HCT116 (cell line): ENCODE results near the gene ADH6. TPM values are rescaled to one million over a fixed set of nuclear protein-coding genes. Genes with fewer than 3 reads are reported as not detected.

ENCODE experiments used
- ATAC-seq: fragments of 200-7000 bp; cut with Tn5 transposase; 2 replicates; pipeline ENCODE4 v1.9.1; 2020; ENCODE audit warnings: mild to moderate bottlenecking, moderate library complexity
- BruUV-seq: library from RNA; stranded (reverse); fragments of 400-500 nt; replicated peaks from 2 replicates; lab custom pipeline; 2021; lab: Mats Ljungman, UMichigan
- CTCF ChIA-PET: fragments of 300-600 bp; sonication (Branson Sonifier 250); formaldehyde crosslinking; loops from one replicate; lab custom pipeline; 2021; ENCODE audit warnings: antibody characterized with exemption; lab: Charles Lee
- POLR2A ChIA-PET: fragments of 300-600, 350-600 bp; sonication (Branson Sonifier 250); formaldehyde crosslinking; loops from one replicate; lab custom pipeline; 2021; ENCODE audit warnings: antibody characterized with exemption; lab: Charles Lee
- RAD21 ChIA-PET, 2 experiments: fragments of 300-600 bp; sonication (Branson Sonifier 250); formaldehyde crosslinking; loops; one replicate each; lab custom pipeline; 2023; ENCODE audit warnings: low total read pairs in 2 of 2; ENCODE audit not compliant: uncharacterized antibody in 2 of 2, unreplicated experiment in 2 of 2, low non-redundant PET in 1 of 2; lab: Charles Lee
- DNase-seq: peaks from one replicate; pipeline ENCODE4 v3.0.0-alpha.2; 2010; ENCODE audit warnings: low read depth, low spot score
- H2AFZ ChIP-seq: fragments of 200-600 bp; shearing (Covaris generic), sonication (generic); 2 replicates; pipeline ENCODE4 v1.6.1; 2017; ENCODE audit warnings: low read depth, mixed run types, mixed read lengths, antibody characterized with exemption, low read length; ENCODE audit not compliant: poor library complexity, severe bottlenecking
- H3K27ac ChIP-seq: 2 replicates; pipeline ENCODE4 v1.5.1; 2012; ENCODE audit warnings: low read depth, low read length
- H3K27me3 ChIP-seq: fragments of 200-600 bp; sonication (generic); 2 replicates; pipeline ENCODE4 v1.6.1; 2016; ENCODE audit warnings: mixed run types, low read length, mixed read lengths; ENCODE audit not compliant: insufficient read depth
- H3K36me3 ChIP-seq, 2 experiments: fragments of 200-500 bp in 1 of 2; fragments of 200-600 bp in 1 of 2; sonication (Bioruptor generic) in 1 of 2; sonication (generic) in 1 of 2; 2 replicates each; pipeline versions ENCODE4 v1.5.1 to v1.6.1; 2014 to 2016; ENCODE audit warnings: low read length in 2 of 2, inconsistent platforms in 1 of 2, mixed read lengths in 1 of 2, mixed run types in 1 of 2; ENCODE audit not compliant: insufficient read depth in 2 of 2, control insufficient read depth in 1 of 2
- H3K4me1 ChIP-seq, 2 experiments: fragments of 200-600 bp in 1 of 2; sonication (generic) in 1 of 2; 2 replicates each; pipeline versions ENCODE4 v1.5.1 to v1.6.1; 2012 to 2017; ENCODE audit warnings: low read length in 2 of 2, inconsistent platforms in 1 of 2, mild to moderate bottlenecking in 1 of 2, mixed read lengths in 1 of 2, mixed run types in 1 of 2, moderate library complexity in 1 of 2; ENCODE audit not compliant: insufficient read depth in 2 of 2, control insufficient read depth in 1 of 2
- H3K4me2 ChIP-seq: fragments of 200-600 bp; sonication (generic); 2 replicates; pipeline ENCODE4 v1.6.1; 2017; ENCODE audit warnings: mixed run types, low read length, mixed read lengths
- H3K4me3 ChIP-seq, 2 experiments: fragments of 200-600 bp in 1 of 2; sonication (generic) in 1 of 2; replicated peaks in 1 of 2; 2 replicates each; pipeline ENCODE4 v1.5.1; 2011 to 2016; ENCODE audit warnings: low read length in 2 of 2, control low read depth in 1 of 2, low read depth in 1 of 2, mild to moderate bottlenecking in 1 of 2, mixed read lengths in 1 of 2, mixed run types in 1 of 2
- H3K79me2 ChIP-seq: fragments of 200-600 bp; sonication (generic); 2 replicates; pipeline ENCODE4 v1.6.1; 2017; ENCODE audit warnings: mild to moderate bottlenecking, mixed run types, low read length, moderate library complexity, mixed read lengths; ENCODE audit not compliant: insufficient read depth
- H3K9ac ChIP-seq: fragments of 200-600 bp; sonication (generic); 2 replicates; pipeline ENCODE4 v1.6.1; 2016; ENCODE audit warnings: low read length, mixed read lengths
- H3K9me2 ChIP-seq: fragments of 200-600 bp; sonication (generic), shearing (Covaris generic); 2 replicates; pipeline ENCODE4 v1.6.1; 2017; ENCODE audit warnings: mixed run types, mild to moderate bottlenecking, moderate library complexity; ENCODE audit not compliant: insufficient read depth
- H3K9me3 ChIP-seq, 2 experiments: fragments of 200-500 bp in 1 of 2; fragments of 200-600 bp in 1 of 2; sonication (Bioruptor generic) in 1 of 2; sonication (generic) in 1 of 2; 2 replicates each; pipeline ENCODE4 v1.6.1; 2014 to 2017; ENCODE audit warnings: low read length in 2 of 2, mixed read lengths in 2 of 2, inconsistent platforms in 1 of 2, low read depth in 1 of 2, mild to moderate bottlenecking in 1 of 2, mixed run types in 1 of 2, moderate library complexity in 1 of 2; ENCODE audit not compliant: control insufficient read depth in 1 of 2, insufficient read depth in 1 of 2
- H4K20me1 ChIP-seq: fragments of 200-600 bp; sonication (generic), shearing (Covaris generic); 2 replicates; pipeline ENCODE4 v1.6.1; 2017; ENCODE audit warnings: mixed run types, mild to moderate bottlenecking, moderate library complexity; ENCODE audit not compliant: insufficient read depth
- CBX3 ChIP-seq: IDR thresholded peaks from 2 replicates; pipeline ENCODE4 v1.6.1; 2012; ENCODE audit warnings: low read depth
- CEBPB ChIP-seq: IDR thresholded peaks from 2 replicates; pipeline ENCODE4 v1.6.1; 2012; ENCODE audit warnings: low read depth
- EGR1 ChIP-seq: IDR thresholded peaks from 2 replicates; pipeline ENCODE4 v1.6.1; 2012; ENCODE audit warnings: low read depth
- ELF1 ChIP-seq: IDR thresholded peaks from 2 replicates; pipeline ENCODE4 v1.6.1; 2012; ENCODE audit warnings: low read depth, borderline replicate concordance
- EZH2phosphoT487 ChIP-seq: fragments of 200-600 bp; IDR thresholded peaks from 2 replicates; pipeline ENCODE4 v1.6.1; 2018; ENCODE audit warnings: antibody characterized with exemption, borderline replicate concordance
- FOSL1 ChIP-seq: IDR thresholded peaks from 2 replicates; pipeline ENCODE4 v1.6.1; 2012; ENCODE audit warnings: low read depth
- POLR2A ChIP-seq: IDR thresholded peaks from 2 replicates; pipeline ENCODE4 v1.7.0; 2011; ENCODE audit warnings: borderline replicate concordance; ENCODE audit not compliant: insufficient read depth, insufficient read length; ENCODE audit errors: extremely low read depth
- POLR2AphosphoS5 ChIP-seq: IDR thresholded peaks from 2 replicates; pipeline ENCODE4 v1.6.1; 2011; ENCODE audit warnings: mild to moderate bottlenecking, low read depth, low read length, moderate library complexity
- RAD21 ChIP-seq: IDR thresholded peaks from 2 replicates; pipeline ENCODE4 v1.6.1; 2012; ENCODE audit warnings: low read depth, mild to moderate bottlenecking
- SIN3A ChIP-seq: IDR thresholded peaks from 2 replicates; pipeline ENCODE4 v1.6.1; 2012; ENCODE audit warnings: low read depth
- SRF ChIP-seq: IDR thresholded peaks from 2 replicates; pipeline ENCODE4 v1.6.1; 2012; ENCODE audit warnings: low read depth
- TCF7L2 ChIP-seq: IDR thresholded peaks from 2 replicates; pipeline ENCODE4 v1.7.0; 2011; ENCODE audit warnings: borderline replicate concordance, inconsistent platforms; ENCODE audit not compliant: insufficient read depth, insufficient read length; ENCODE audit errors: extremely low read depth
- ZNF274 ChIP-seq: fragments of 200-500 bp; sonication (Bioruptor generic); IDR thresholded peaks from 2 replicates; pipeline ENCODE4 v1.6.1; 2014; ENCODE audit warnings: mild to moderate bottlenecking, low read depth, low read length, inconsistent platforms
- intact Hi-C: fragments of 100-400 bp; cut with micrococcal nuclease; formaldehyde crosslinking; loops from 2 replicates; pipeline ENCODE4 v1.10.0; 2022
- total RNA-seq: library from RNA; stranded (reverse); gene quantifications from one replicate; pipeline ENCODE4 v1.2.1, GENCODE V29; 2021; ENCODE audit not compliant: unreplicated experiment
- TF ChIP-seq, protein P1 (sequence below): IDR thresholded peaks from 2 replicates; pipeline ENCODE4 v1.6.1; 2012
- TF ChIP-seq, protein P2 (sequence below): IDR thresholded peaks from 2 replicates; pipeline ENCODE4 v1.6.1; 2012
- TF ChIP-seq, protein P3 (sequence below): IDR thresholded peaks from 2 replicates; pipeline ENCODE4 v1.6.1; 2011; ENCODE audit warnings: mild to moderate bottlenecking, low read length, moderate library complexity; ENCODE audit not compliant: insufficient replicate concordance; ENCODE audit errors: extremely low read depth
- TF ChIP-seq, protein P4 (sequence below), 3 experiments: fragments of 200-600 bp in 1 of 3; sonication (generic) in 1 of 3; IDR thresholded peaks in 2 of 3; conservative IDR thresholded peaks in 1 of 3; 2 replicates each; pipeline ENCODE4 v1.5.1; 2012 to 2017; ENCODE audit warnings: low read depth in 2 of 3, low read length in 2 of 3, antibody characterized with exemption in 1 of 3, borderline replicate concordance in 1 of 3, control low read depth in 1 of 3, mild to moderate bottlenecking in 1 of 3, mixed read lengths in 1 of 3, mixed run types in 1 of 3, moderate library complexity in 1 of 3; ENCODE audit not compliant: insufficient read depth in 1 of 3

Gene ADH6
- total RNA-seq, 1 experiment from 2014 or later: not detected

DNA sequence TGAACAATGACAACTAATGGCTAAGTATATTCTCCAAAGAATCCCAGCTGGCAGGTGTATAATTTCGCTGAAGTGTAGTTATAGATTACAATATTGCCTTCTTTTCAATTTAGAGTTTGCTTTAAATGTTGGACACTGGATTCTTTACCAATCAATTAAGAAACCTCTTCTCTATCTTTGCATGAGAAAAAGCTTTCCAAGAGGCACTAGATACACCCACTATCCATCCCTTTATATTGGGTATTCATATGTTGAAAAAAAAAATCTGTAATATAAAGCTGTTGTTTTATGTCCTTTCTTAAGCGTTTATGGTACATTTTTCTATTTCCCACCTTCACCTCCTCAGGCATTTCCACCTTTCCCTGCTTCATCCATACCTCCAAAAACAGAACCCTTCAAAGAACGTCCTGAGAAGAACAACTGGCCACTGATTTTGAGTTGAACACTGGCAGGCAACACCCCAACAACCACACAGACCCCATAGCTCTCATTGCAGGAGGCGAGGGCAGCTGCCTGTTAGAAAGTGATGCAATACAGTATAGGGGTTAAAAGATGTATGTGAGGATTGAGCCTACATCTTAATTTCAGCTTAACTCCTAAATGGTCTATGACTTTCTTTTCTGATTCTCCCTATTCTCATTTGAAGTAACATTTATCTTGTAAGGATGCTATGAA lies 11.8 kb downstream of the ADH6 start (continued):
- TF ChIP-seq EGR1 (no peak), FOSL1 (no peak), ELF1 (no peak), SRF (no peak), ZNF274 (no peak), TCF7L2 (no peak), CBX3 (no peak), SIN3A (no peak)

DNA sequence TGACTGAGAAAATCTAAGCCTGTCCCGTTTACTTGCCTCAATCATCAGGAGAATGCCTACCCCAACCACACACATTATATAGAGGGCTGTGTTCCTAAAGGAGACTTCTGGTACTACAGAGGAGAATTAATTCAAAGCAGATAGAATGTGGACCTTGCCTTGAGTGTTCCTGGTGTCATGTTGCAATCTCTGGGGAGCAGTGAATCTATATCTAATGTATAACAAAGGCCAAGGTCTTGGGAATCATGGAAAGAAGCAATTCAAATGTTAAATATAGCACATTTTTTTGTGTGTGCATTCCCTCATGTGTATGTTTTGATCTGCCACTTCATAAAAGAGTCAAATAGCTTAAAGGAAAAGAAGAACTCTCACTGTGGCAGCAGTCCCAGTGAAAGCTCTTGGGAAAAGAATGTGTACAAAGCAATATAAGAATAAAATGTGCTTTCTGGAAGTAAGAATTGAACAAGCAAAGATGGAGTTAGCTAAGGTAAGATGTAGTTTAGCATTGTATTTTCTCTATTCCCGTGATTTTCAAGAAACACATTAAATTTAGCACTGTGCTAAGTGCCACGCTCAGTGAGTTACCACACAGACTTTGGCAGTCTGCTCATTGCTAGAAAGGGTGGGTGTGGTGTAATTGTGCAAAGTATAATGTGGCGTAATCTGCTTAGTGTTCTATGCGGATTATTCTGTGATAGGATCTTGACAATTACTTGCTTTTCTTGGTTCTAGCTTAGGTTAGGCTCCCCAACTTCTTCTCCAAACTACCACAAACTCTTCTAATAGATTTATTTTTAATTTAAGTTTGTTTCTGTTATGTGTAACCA lies 13.7 kb downstream of the ADH6 start:
- H3K27ac ChIP-seq: no peak overlapping the region
- RAD21 ChIA-PET: no interaction called here
- POLR2A ChIA-PET: no interaction called here
- H3K9me2 ChIP-seq: no peaks in the 10 kb centered on the region
- no TSS peak for BruUV-seq
- intact Hi-C loops: no loop called here
- ATAC-seq (peak; percentile 64; the same call in 1 of the 2 replicates), DNase-seq (no peak)
- H3K79me2 ChIP-seq: no peaks in the 10 kb centered on the region
- H3K9ac ChIP-seq: no peak overlapping the region
- H3K4me3 ChIP-seq: no peak overlapping the region
- no peaks in the 10 kb centered on the region for H3K9me3 ChIP-seq
- CTCF ChIA-PET: no interaction called here
- H2AFZ ChIP-seq: no peak overlapping the region
- no peak overlapping the region for H3K4me2 ChIP-seq
- no peaks in the 10 kb centered on the region for H3K27me3 ChIP-seq
- no peaks in the 10 kb centered on the region for H3K4me1 ChIP-seq
- H4K20me1 ChIP-seq: no peaks in the 10 kb centered on the region
- TF ChIP-seq POLR2A (no peak), EGR1 (no peak), TCF7L2 (no peak), SIN3A (no peak), ZNF274 (no peak), RAD21 (no peak), EZH2phosphoT487 (no peak), POLR2AphosphoS5 (no peak), CEBPB (no peak), SRF (no peak), ELF1 (no peak), CBX3 (no peak)
- TF ChIP-seq, protein P1, sequence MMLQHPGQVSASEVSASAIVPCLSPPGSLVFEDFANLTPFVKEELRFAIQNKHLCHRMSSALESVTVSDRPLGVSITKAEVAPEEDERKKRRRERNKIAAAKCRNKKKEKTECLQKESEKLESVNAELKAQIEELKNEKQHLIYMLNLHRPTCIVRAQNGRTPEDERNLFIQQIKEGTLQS: no peak
- TF ChIP-seq, protein P2, sequence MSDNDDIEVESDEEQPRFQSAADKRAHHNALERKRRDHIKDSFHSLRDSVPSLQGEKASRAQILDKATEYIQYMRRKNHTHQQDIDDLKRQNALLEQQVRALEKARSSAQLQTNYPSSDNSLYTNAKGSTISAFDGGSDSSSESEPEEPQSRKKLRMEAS: no peak
- TF ChIP-seq, protein P3, sequence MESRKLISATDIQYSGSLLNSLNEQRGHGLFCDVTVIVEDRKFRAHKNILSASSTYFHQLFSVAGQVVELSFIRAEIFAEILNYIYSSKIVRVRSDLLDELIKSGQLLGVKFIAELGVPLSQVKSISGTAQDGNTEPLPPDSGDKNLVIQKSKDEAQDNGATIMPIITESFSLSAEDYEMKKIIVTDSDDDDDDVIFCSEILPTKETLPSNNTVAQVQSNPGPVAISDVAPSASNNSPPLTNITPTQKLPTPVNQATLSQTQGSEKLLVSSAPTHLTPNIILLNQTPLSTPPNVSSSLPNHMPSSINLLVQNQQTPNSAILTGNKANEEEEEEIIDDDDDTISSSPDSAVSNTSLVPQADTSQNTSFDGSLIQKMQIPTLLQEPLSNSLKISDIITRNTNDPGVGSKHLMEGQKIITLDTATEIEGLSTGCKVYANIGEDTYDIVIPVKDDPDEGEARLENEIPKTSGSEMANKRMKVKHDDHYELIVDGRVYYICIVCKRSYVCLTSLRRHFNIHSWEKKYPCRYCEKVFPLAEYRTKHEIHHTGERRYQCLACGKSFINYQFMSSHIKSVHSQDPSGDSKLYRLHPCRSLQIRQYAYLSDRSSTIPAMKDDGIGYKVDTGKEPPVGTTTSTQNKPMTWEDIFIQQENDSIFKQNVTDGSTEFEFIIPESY: no peak
- TF ChIP-seq, protein P4, sequence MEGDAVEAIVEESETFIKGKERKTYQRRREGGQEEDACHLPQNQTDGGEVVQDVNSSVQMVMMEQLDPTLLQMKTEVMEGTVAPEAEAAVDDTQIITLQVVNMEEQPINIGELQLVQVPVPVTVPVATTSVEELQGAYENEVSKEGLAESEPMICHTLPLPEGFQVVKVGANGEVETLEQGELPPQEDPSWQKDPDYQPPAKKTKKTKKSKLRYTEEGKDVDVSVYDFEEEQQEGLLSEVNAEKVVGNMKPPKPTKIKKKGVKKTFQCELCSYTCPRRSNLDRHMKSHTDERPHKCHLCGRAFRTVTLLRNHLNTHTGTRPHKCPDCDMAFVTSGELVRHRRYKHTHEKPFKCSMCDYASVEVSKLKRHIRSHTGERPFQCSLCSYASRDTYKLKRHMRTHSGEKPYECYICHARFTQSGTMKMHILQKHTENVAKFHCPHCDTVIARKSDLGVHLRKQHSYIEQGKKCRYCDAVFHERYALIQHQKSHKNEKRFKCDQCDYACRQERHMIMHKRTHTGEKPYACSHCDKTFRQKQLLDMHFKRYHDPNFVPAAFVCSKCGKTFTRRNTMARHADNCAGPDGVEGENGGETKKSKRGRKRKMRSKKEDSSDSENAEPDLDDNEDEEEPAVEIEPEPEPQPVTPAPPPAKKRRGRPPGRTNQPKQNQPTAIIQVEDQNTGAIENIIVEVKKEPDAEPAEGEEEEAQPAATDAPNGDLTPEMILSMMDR (IDR thresholded peaks at IDR 0.05 in 2 of 3, conservative IDR thresholded peaks at IDR 0.05 in 1 of 3; ENCODE audit: borderline replicate concordance in 1 of 3, insufficient read depth in 1 of 3, low read depth in 2 of 3, low read length in 2 of 3): no peak
- no peaks in the 10 kb centered on the region for H3K36me3 ChIP-seq
